Suppressor macrophage (primary cell): ENCODE results near the gene MRPS22.
A peak's percentile ranks its signal among the peaks of the same experiment; 100 is the strongest.
"Not testable (repeated sequence)": the region's sequence is repeated elsewhere in the genome, so short reads cannot be mapped to it uniquely, and the experiment has no call there.

Source experiments
- DNase-seq, 4 experiments: peaks; one replicate each; pipeline ENCODE4 v3.0.0-alpha.2; 2020 to 2022

MRPS22 gene

GRCh38 chr3:139312416-139312815, 31.4 kb upstream of the MRPS22 start:
- no peak for DNase-seq

- DNase-seq: no peak
These were observed 30.9 kb upstream of the MRPS22 start for GRCh38 chr3:139312959-139313358.

DNA sequence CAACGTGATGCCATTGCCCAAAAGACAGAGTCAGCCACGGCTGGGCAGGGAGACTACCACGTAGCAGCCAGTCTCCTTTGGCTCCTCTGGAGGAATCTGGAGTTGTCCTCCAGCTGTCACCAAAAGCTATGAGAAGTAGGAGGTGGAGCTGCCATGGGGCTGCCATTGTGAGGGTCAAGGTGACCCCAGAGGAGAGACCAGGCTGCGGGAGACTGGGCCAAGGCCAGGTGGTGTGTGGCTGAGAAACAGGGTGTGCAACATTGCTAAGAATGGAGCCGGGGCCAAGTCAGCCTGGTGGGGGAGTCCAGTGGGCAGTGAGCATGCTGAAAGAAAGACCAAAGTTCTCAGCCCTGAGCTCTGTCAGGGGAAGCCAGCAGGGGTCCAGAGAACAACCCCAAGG, 29.9 kb upstream of the MRPS22 start:
- DNase-seq: no peak

DNA sequence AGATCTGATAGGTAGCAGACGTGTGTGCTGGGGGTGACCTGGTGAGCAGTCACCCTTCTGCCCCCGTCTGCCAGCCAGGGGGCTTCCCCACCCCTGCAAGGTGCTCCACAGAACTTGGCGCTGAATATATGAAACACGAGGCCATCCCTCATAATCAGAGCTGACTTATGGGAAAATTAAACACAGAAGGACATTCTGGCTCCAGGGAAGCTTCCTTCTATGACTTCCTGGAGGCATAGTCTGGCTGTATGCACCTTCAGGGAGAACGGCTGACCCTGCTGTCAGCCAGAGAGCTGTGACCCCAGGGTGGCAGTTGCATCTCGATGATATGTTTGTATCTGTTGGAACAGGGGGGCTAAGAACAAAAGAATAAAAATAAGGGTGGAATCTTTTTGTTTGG, 26.6 kb upstream of the MRPS22 start:
- no peak for DNase-seq

GRCh38 chr3:139317660-139318430, 26.0 kb upstream of the MRPS22 start:
- DNase-seq: no peak

DNA sequence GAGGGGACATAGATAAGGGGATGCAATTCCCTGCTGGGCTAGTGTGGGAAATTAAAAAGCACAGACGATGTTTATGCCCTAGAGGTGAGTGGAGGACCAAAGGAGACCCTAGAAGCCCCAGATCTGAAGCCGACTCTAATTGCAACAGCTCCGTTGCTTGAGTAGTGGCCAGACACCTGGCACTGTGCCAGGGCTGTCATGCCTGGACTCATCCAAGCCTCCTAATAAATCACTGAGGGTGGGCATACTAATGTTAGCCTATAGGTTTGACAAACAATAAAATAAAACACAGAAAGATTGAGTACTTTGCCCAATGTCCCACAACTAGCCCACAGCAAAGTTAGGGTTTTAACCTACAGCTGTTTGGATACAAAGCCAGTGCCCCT, 25.4 kb upstream of the MRPS22 start:
- DNase-seq: no peak

- no peak for DNase-seq
These were observed 25.0 kb upstream of the MRPS22 start for GRCh38 chr3:139318826-139319225.

DNA sequence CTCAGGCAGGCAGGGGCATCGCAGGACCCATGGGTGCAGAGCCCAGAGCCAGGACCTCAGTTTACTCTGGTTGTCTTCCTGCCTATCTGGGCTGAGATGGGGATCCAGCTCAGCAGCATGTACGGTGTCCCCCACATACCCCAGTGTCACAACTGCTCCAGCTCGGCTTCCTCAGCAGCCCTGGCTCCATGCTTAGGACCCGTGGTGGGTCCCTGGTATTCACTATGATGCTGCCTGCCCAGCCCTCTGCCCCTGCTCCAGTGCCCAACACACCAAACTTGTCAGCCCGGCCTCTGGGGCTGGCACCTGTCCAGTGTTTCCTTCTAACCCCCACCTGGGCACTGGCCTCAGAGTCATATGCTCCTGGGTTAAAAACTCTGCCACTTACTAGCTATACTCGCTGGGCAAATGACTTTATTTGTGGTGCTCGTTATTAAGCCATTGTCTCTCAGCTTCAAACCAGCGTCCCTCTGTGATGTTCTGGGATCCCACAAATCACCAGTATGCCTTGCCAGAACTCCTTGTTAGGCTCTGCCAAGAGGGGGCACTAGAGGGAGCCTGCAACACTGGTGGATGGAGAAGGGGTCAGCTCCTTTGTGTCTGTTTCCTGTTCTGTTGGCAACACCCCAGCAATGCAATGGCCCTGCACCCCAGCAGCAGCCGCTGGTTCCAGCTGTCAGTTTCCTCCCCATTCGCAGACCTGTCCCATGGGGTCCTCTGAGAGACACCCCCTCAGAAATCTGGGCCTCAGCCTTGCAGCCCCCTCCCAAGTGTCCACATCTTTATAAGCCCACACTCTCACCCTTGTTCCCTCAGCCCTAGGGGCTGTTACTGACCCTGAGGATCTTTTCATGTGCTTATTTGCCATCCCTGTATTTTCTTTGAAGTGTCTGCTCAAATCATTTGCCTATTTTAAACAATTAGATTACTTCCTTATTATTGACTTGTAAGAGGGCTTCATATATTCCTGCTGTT, 24.1 kb upstream of the MRPS22 start:
- DNase-seq: peak in 3 of 4 experiments; percentile 4 to 33 (median 8)

DNA sequence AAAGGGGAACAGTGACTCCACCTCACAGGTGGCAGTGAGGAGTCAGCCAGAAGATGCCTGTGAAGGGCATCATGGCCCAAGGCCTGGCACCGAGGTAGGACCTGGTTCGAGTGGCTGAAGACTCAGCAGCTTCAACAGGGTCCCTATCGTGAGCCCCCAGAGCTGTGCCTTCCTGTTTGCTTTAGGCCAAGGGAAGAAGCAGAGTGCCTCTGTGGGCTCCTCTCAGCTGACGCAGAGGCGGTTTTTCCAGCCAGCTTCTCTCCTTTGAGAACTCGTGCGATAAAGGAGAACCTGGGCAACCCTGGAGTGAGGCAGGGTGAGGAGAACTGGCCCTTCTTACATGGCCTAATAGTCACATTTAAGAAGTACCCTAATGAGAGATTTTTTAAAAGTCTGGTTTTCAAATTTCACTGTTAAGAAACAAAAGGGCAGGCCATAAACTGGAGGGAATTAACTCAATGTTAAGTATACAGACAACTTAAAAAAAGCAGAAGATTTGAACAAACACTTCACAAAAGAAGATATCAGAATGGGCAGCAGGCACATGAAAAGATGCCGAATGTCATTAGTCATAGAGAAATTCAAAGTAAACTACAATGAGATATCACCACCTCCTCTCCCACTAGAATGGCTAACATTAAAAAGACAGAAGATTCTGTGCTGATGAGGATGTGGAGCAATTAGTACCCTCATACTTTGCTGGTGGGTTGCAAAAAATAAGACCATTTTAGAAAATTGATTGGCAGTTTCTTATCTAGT, 23.1 kb upstream of the MRPS22 start:
- no peak for DNase-seq

DNA sequence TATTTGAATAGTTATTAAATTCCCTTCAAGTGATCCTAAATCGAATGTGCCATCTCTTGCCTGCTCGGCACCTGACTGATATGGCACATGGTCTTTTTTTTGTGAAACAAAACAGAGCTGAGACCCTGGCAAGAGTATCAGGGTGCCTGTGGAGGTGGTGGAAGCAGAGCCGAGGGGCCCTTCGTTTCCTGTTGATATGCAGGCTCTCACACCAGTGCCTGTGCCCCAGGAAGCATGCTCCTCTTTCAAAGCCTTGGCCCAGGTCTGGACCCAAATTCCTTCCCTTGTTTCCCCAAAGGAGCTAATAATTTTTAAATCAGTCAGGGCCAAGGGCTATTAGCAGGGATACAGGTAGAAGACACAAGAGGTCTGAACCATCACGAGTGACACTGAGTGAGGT, 21.5 kb upstream of the MRPS22 start:
- no peak for DNase-seq

- DNase-seq: no peak
These were observed 20.7 kb upstream of the MRPS22 start for GRCh38 chr3:139323146-139323545.

- no peak for DNase-seq
These were observed 19.4 kb upstream of the MRPS22 start for GRCh38 chr3:139324456-139324855.

- DNase-seq: no peak
These were observed 18.3 kb upstream of the MRPS22 start for GRCh38 chr3:139325551-139325950.

GRCh38 chr3:139326131-139326530, 17.7 kb upstream of the MRPS22 start:
- DNase-seq: no peak

GRCh38 chr3:139326707-139327106, 17.1 kb upstream of the MRPS22 start:
- no peak for DNase-seq

- DNase-seq: no peak
These were observed 16.6 kb upstream of the MRPS22 start for GRCh38 chr3:139327231-139327630.

- DNase-seq: peak; percentile 17 to 58 (median 38)
These were observed 16.0 kb upstream of the MRPS22 start for GRCh38 chr3:139327861-139328260.

DNA sequence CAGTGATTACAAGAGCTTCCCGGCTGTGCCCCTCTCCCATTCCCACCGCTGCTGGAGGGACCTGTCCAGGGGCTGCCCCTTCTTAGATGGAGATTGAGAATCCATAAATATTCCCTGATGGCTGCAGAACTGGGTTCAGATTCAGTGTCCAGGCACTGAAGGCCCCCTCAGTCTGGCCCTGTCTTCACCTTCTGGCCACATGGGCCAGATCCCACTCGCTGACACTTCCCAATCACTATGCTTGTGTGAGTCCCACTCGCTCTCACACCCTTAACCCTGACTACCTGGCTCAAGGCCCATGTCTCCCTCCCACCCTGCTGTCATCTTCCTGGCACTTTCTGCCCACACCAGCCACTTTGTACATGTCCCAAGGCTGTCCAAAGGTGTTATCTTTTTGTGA, 15.5 kb upstream of the MRPS22 start:
- no peak for DNase-seq

DNA sequence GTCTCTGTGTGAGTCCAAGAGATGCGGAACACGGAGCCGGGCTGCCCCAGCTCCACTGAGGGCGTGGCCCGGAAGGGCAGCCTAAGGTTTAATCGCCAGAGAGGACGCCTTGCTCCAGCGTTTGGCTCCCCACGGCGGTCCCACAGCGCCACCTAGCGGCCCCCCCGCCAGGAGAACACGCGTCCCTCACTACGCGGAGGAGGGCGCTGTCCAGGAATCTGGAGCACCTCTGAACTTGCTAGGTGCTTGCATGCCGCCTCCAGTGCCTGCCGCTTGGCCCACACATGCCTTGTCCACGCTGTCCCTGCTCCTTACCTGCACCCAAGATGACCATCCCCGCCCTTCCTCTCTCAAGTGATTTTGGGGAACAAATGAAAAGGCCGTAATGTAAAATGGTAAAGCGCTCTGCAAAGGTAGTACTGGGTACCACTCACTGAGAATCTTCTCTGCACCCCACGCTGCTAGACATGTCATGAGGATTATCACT, 14.4 kb upstream of the MRPS22 start:
- DNase-seq: peak; percentile 91 to 96 (median 95)

- no peak for DNase-seq
These were observed 11.7 kb upstream of the MRPS22 start for GRCh38 chr3:139332092-139332491.

- DNase-seq: not testable (repeated sequence)
These were observed 9.1 kb upstream of the MRPS22 start for GRCh38 chr3:139334675-139335074.

- DNase-seq: no peak
These were observed 5.4 kb upstream of the MRPS22 start for GRCh38 chr3:139338405-139338804.
